Frontal cortex (tissue), 4 donors: ENCODE results near the gene SYCE3. TPM values are rescaled to one million over a fixed set of nuclear protein-coding genes. Genes with fewer than 3 reads are reported as not detected.
"Not testable (repeated sequence)": the region's sequence is repeated elsewhere in the genome, so short reads cannot be mapped to it uniquely, and the experiment has no call there.

Source experiments
- DNase-seq, 2 donors: peaks; one replicate each; pipeline ENCODE4 v3.0.0; 2012; ENCODE audit warnings: low spot score in 2 of 2
- FAIRE-seq: peaks from 2 replicates; lab custom pipeline; 2012; peaks lifted over from hg19 to GRCh38; lab: Jason Lieb, UNC
- total RNA-seq: library from RNA; depleted of rRNA; stranded (reverse); fragments of >200 nt; gene quantifications from one replicate; pipeline ENCODE4 v1.2.3, GENCODE V29; 2014
- donor health status: control.
- donor health status: control.
- donor health status: control.

The SYCE3 gene
- total RNA-seq, 1 donor from 2014 or later: not detected

DNA sequence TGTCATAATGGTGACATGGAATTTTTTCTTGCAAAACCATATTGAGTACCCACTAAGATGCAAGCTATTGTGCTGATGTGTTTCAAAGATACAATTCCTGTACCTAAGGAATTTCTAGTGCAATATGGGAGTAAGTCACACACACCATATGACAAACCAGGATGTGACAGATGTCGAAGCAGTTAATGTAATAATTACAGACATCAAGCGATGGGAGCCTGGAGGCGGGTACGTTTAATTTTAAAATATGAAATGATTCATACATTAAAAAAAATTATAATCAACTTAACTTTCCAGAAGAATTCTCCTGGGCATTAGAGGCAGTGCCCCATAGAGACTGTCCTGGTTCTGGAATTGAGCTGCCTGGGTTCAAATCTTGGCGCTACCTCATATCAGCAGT lies 6.0 kb downstream of the SYCE3 start:
- no peak for FAIRE-seq

DNA sequence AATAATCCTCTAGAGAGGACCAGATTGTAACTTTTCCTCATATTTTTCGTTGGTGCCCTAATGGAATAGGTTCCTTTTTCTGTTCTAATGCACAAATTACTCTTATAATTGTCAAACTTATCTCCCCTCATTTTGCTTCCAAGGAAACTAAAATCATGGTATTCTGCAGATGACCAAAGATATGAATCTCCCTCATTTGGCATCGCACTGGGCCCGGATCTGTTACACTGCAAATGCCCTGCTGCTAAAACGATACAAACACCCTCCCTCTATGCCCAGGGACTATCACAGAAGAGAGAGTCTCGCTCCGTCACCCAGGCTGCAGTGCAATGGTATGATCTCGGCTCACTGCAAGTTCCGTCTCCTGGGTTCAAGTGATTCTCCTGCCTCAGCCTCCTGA lies 9.4 kb downstream of the SYCE3 start:
- DNase-seq (no peak), FAIRE-seq (no peak)

More for the DNA sequence above, 6.0 kb downstream of the SYCE3 start:
- no peak for DNase-seq

DNA sequence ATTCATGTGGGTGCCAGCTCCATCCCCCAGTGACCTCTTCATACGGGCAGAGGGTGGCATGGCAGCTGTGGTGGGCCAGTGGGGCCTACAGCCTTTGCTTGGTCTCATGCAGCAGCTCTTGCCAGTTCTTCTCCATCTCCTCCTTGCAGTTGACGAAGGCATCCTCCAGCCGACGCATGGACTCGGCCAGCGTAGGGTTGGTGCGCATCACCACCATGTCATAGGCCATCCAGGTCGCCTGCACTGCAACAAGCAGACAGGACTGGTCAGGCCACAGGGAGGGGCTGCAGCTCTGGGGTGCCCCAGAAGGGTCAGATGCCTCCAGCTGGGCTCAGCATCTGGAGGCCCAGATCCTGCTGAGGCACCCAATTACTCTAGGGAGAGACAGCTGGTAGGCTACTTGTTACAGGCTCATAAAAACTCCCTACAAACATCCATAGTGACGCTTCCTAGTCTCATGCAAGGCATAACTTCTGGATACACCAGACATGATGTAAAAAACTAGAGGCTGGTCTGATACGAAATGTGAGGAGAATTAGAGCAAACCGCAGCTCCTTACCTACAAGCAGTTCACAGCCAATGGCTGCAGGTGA lies 11.5 kb downstream of the SYCE3 start:
- FAIRE-seq (no peak), DNase-seq (no peak)

DNA sequence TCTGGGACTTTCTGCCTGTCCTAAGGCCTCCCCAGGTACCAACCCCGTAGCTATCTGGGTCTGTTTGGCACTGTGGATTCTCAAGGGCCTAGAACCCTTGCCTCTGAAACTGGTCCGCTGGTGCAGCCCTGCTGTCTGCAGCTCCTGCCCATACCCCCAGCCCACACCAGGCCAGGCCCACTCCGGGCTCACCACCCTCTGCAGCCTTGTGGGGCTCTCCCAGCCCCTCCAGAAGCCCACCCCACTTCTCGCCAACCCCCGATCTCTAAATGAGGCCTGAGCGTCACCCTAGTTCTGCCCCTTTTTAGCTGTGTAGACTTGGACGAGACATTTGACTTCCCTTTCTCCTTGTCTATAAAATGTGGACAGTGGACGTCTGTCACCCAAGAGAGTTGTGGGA lies 12.3 kb downstream of the SYCE3 start:
- FAIRE-seq (no peak), DNase-seq (no peak)

DNA sequence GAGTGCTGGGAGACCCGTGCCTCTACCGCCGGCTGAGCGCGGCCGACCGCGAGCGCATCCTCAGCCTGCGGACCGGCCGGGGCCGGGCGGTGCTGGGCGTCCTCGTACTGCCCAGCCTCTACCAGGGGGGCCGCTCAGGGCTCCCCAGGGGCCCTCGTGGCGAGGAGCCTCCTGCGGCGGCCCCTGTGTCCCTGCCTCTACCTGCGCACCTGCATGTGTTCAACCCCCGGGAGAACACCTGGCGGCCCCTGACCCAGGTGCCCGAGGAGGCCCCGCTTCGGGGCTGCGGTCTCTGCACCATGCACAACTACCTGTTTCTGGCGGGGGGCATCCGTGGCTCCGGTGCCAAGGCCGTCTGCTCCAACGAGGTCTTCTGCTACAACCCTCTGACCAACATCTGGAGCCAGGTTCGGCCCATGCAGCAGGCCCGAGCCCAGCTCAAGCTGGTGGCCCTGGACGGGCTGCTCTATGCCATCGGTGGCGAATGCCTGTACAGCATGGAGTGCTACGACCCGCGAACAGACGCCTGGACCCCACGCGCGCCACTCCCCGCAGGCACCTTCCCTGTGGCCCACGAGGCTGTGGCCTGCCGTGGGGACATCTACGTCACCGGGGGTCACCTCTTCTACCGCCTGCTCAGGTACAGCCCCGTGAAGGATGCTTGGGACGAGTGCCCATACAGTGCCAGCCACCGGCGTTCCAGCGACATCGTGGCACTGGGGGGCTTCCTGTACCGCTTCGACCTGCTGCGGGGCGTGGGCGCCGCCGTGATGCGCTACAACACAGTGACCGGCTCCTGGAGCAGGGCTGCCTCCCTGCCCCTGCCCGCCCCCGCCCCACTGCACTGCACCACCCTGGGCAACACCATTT lies 13.6 kb downstream of the SYCE3 start:
- DNase-seq (peak in 1 of 2 donors; percentile 28), FAIRE-seq (no peak)

DNA sequence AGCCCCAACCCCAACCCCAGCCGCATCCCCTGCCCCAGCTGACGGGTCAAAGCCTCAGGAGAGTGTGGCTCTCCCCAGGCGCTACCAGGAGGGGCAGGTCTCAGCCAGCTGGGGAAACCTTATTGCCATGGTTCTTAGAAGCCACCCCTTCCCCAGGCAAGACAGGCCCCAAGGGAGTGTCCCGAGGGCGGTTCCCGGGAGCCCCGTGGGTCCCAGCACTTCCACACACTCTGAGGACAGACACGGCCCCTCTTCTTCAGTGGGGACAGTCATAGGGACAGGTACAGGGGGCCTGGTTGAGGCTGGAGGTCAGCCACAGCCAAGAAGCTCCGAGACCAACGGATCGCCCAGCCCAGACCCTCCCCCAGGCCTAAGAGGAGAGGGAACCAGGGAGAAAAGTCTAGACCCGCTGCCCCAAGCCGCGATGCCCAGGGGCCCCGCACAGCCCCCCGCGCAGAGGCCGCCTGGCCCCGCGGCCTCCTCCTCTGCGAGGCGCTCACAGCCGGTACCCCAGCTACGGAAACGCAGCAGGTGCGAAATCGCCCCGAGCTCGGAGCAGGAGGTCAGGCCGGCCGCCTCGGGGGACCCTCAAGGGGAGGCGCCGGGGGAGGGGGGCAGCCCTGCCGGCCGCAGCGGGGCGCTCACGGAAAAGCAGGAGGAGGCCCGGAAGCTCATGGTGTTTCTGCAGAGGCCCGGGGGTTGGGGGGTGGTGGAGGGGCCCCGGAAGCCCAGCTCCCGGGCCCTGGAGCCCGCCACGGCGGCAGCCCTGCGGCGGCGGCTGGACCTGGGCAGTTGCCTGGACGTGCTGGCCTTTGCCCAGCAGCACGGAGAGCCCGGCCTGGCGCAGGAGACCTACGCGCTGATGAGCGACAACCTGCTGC lies 14.4 kb downstream of the SYCE3 start:
- no peak for FAIRE-seq
- DNase-seq: peak; percentile 55 to 57

DNA sequence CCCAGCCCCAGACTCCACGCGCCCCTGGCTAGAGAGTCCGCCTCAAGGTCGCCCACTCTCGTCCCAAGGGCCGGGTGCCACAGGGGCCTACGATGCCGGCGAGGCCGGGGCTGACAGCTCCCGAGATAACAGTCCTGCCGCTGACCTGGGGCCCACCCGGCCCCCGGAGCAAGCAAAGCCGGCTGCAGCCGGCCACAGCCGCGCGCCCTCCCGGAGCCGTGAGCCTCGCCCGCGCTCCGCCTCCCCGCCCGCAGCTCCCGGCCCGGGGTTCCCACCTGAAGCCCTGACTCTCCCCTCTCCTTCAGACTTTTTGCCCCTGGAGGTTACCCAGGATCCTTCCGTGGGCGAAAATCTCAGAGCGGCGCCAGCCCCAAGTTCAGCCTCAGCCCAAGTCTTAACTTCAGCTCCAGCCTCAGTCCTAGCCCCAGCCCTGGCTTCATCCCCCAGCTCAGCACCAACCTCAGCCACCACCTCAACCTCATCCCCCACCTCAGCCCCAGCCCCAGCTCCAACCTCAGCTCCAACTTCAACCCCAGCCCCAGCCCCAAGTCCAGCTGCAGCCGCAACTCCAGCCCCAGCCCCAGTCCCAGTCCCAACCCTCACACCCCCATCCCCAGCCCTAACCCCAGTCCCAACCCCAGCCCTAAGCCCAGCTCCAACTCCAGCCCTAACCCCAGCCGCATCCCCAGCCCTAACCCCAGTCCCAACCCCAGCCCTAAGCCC lies 15.3 kb downstream of the SYCE3 start:
- peak; percentile 32 to 42 for DNase-seq
- no peak for FAIRE-seq

DNA sequence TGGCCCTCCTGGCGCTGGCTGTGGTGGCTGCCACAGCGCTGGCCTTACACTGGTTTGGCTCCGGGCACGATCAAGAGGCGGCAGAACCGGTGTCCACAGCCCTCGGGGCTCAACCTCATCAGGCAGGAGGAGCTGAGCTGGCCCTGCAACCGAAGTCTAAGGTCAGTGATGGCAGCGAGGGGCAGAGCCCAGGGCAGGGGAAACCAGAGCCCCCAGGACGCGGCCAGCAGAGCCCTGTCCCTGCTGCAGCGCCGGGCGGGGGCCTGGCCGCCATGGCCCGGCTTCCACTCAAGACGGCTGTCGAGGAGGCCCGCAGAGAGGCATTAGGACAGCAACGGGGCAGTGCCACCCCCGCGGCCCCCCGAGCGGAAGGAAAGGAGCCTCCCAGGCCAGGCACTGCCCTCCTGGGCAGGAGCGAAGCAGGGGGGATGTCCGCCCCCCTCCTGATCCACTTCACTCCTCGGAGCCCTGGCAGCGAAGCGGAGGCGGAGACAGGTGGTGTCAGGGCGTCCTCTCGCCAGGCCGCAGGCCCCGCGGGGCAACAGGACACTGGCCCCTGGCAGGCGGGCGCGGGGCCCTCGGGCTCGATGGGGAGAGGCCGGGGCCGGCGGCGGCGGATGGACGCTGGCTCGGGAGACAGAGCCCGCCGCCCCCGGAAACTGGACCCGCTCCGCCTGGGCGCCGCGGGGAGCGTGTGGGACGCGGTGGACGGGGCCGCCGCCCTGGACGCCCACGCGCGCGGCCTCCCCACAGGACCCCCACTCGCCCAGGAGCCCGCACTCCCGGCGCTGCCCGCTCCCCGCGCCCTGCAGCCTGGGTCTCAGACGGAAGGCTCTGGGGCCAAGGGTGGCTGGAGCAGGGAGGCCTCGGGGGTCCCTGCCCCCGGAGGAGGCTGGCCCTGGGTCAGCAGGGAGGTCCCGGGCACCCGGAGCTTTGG lies 16.1 kb downstream of the SYCE3 start:
- DNase-seq (peak; percentile 26 to 40), FAIRE-seq (no peak)

DNA sequence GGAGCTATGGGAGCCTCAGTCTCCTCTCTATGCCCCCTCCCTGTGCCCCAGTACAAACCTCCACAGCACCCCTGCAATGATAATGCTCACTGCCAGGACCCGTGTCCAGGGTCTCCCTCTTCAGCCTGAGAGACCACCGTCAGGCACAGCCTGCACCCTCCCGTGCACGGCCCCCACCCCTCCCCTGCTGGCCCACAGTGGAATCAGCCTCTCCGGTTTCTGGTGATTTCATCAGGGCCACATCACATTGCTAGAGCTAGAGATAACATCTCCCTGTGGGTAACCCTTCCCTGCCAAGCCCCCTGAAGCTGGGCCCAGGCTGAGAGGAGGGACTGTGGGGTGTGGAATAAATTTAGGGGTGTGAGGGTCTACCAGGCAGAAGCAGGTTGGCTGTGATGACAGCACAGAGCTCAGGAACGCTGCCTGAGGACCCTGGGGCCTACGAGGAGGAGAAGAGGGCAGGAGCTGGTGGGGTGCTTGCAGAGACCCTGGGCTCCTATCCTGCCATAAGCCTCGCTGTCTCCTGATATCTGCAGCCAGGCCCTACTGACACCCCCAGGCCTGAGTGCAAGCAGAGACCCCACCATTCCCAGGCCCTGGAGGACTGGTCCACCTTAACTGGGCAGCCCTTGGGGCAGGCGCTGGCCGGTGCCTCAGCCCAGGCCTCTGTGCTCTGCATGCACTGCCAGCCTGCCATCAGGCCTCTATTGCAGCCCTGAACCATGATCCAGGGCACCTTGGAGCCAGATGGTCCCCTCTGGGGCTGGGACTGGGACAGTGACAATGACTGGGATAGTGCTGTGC lies 17.0 kb downstream of the SYCE3 start, which contains the start of gene KLHDC7B:
Gene KLHDC7B (plus strand): TSS at position 378 of the 804 bp plus-strand sequence. CDS start 345 bp downstream, at position 723.
- no peak for FAIRE-seq

DNA sequence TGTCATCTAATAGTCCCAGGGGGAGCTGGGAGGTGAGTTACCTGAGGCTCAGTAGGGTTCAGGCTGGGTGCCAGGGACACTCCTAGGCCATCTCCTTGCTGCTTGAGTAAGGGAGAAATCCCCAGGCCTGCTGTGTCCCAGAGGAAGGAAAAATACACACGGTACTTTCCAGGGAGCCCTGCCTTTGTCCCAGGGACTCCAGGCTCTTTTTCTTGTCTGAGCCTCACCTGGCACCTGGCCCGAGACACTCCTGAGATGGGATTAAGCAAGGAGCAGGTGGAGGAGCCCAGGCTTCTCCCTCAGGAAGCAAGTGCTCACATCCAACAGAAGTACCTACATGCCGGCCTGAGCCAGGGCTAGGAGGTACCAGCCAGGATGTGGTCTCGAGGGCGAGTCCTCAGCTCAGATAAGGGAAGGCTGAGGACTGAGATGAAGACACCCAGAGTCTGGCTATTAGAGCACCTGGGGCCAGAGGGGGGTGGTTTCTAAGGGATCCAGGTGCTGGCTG lies 17.9 kb downstream of the SYCE3 start:
- DNase-seq (peak; percentile 20 to 46), FAIRE-seq (no peak)

More for the DNA sequence above, 17.0 kb downstream of the SYCE3 start, which contains the start of gene KLHDC7B:
- DNase-seq: peak; percentile 16 to 41

DNA sequence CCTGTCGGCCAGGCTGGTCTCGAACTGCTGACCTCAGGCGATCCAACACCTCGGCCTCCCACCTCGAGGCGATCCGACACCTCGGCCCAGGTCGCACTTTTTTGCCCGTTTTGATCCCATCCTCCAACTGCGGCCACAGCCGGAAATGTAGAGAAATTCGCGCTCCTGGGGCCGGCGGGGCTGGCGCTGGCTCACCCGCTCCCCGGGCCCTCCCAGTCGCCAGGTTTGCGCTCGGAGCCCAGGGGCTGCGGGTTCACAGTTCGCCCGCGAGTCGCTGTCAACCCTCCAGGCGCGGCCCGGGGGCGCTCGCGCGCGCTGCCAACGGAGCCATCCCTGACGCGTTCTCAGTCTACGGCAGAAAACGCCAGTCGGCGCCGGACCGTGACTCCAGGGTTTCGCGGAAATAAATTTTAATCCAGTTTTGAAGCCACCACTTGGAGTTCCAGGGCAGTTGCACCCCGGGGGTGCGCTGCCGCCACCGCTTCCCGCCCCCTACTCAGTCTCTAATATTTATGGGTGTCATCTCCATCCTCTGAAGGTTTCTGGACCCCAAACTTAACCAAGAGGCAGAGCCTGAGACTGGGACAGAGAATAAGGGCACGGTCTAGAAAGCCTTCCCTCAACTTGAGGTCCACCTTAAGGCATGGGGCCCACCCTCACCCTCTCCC lies 18.5 kb downstream of the SYCE3 start:
- FAIRE-seq (no peak), DNase-seq (peak; percentile 77 to 90)

DNA sequence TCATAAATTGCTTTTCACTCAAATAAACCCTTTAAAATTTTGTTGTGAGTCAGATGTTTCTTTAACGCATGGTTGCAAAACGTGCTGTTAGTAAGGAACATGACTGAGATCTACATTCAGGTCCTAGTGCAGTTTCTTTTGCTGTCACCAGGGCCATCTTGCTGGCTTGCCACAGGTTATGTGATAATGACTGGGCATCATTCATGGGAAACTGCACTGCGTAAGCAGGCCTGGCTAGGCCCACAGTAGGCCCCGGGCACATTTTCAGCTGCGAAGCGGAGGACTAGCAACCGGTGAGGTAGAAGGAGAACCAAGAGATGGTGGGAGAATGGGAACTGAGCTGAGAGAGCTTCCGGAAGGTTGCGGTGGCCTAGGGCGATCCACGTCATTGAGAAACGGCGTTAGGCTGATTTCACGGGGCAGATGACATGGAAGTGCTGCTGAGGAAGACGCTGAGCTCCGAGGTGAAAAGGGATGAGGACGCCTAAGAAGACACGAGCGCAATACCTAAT lies 20.2 kb downstream of the SYCE3 start:
- peak in 1 of 2 donors; percentile 10 for DNase-seq
- FAIRE-seq: no peak

DNA sequence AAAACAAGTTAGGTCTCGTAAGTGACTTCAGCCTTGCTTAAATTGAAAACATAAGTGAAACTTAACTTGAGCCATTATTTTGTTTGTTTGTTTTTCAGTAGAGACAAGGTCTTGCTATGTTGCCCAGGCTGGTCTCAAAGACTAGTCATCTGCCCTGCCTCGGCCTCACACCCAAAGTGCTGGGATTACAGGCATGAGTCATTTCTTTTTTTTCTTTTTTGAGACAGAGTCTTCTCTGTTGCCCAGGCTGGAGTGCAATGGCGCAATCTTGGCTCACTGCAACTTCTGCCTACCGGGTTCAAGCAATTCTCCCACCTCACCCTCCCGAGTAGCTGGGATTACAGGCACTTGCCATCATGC lies 21.1 kb downstream of the SYCE3 start:
- FAIRE-seq, DNase-seq: not testable (repeated sequence)

DNA sequence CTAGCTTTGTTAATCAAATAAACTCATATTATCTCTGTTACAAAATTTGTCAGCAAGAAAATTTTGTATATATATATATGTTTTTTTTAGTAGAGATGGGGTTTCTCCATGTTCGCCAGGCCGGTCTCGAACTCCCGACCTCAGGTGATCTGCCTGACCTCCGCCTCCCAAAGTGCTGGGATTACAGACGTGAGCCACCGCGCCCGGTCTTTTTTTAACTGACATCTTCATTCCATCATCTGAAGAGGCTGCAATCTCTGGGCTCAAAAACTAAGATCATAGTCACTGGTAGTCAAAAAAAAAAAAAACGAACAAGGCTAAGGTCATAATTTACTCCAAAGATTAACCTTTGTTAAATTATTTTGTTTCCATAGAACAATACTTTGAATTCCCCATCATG lies 22.3 kb downstream of the SYCE3 start:
- FAIRE-seq (no peak), DNase-seq (no peak)

DNA sequence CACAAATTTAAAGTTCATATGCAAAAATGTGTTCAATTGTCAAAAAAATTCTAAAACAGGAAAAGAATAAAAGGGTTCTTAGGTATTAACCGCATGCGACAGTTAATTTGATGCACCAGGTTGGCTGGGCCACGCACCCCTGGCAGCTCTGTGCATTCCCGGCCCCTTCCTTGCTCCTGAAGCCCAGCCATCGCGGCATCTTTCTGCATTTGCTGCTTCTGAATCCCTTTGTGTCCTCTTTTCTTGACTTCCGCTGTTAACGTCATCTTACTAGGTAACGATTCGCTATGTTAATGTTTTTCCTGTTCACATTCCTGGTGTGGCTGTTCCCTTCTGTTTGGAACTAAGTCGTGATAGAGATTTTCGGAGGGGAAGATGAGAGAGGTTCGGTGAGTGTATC lies 25.0 kb downstream of the SYCE3 start:
- no peak for DNase-seq
- FAIRE-seq: no peak

DNA sequence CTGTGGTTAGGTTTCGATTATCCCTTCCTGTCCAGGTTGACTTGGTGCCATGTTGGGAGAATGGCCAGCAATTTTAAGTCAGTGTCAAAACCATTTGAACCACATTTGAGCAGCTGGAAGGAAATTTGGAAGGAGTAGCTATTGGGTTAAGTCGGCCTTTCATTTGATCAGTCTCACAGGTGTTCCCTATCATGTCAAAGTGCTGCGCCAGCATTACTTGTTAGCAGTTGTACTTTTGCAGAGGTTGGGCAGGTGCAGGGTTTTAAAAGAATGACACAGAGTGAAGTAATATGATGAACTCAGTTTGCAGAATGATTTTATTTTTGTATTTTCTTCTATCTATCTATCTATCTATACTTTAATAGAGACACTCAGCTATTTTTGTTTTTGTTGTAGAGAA lies 26.5 kb downstream of the SYCE3 start:
- no peak for FAIRE-seq
- no peak for DNase-seq

DNA sequence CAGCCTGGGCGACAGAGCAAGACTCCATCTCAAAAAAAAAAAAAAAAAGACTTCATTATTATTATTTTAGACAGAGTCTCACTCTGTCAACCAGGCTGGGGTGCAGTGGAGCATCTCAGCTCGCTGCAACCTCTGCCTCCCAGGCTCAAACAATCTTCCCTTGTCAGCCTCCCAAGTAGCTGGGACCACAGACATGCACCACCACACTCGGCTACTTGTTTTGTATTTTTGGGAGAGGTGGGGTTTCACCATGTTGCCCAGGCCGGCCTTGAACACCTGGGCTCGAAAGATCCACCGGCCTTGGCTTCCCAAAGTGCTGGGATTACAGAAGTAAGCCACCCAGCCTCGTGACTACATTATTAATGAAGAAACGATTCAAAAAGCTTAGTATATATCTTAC lies 27.6 kb downstream of the SYCE3 start:
- DNase-seq (no peak), FAIRE-seq (no peak)
